ENCODE data around the gene CYP26B1.
A peak's percentile ranks its signal among the peaks of the same experiment; 100 is the strongest.

CYP26B1 gene

GRCh38 chr2:72182547-72182946 is 34.9 kb upstream of the CYP26B1 start:
- Mint-ChIP-seq H3K27me3 (ENCODE audit: low read depth) (no peaks in the 10 kb centered on the region), H3K27ac (peak overlapping the region; percentile 42 to 47 (median 46)), H3K9me3 (no peaks in the 10 kb centered on the region), H3K4me3 (no peak overlapping the region), H3K36me3 (ENCODE audit: low read depth) (peaks cover 33% of the 10 kb centered on the region), H3K4me1 (peaks cover 16% of the 10 kb centered on the region)
- no peak for TF ChIP-seq CTCF (IDR thresholded peaks at IDR 0.05; ENCODE audit: unreplicated experiment in 3 of 3)

- peaks cover 16% of the 10 kb centered on the region for H3K4me1 Mint-ChIP-seq
- peaks cover 35% of the 10 kb centered on the region for H3K36me3 Mint-ChIP-seq (ENCODE audit: low read depth)
- no peak for TF ChIP-seq CTCF (IDR thresholded peaks at IDR 0.05; ENCODE audit: unreplicated experiment in 3 of 3)
- H3K4me3 Mint-ChIP-seq, result no peak overlapping the region
- no peaks in the 10 kb centered on the region for H3K27me3 Mint-ChIP-seq (ENCODE audit: low read depth)
- no peaks in the 10 kb centered on the region for H3K9me3 Mint-ChIP-seq
- H3K27ac Mint-ChIP-seq, result no peak overlapping the region
These were observed 34.0 kb upstream of the CYP26B1 start for GRCh38 chr2:72181616-72182015.

GRCh38 chr2:72180351-72180750 is 32.7 kb upstream of the CYP26B1 start:
- Mint-ChIP-seq H3K27ac (no peak overlapping the region), H3K4me3 (no peak overlapping the region), H3K36me3 (ENCODE audit: low read depth) (peaks cover 40% of the 10 kb centered on the region), H3K9me3 (no peaks in the 10 kb centered on the region), H3K4me1 (peaks cover 16% of the 10 kb centered on the region), H3K27me3 (ENCODE audit: low read depth) (no peaks in the 10 kb centered on the region)
- TF ChIP-seq CTCF (IDR thresholded peaks at IDR 0.05; ENCODE audit: unreplicated experiment in 3 of 3), result no peak

GRCh38 chr2:72178551-72178950 is 30.9 kb upstream of the CYP26B1 start:
- Mint-ChIP-seq H3K9me3 (no peaks in the 10 kb centered on the region), H3K27me3 (ENCODE audit: low read depth) (no peaks in the 10 kb centered on the region), H3K27ac (no peak overlapping the region), H3K4me1 (peaks cover 10% of the 10 kb centered on the region), H3K36me3 (ENCODE audit: low read depth) (peaks cover 46% of the 10 kb centered on the region), H3K4me3 (no peak overlapping the region)
- no peak for TF ChIP-seq CTCF (IDR thresholded peaks at IDR 0.05; ENCODE audit: unreplicated experiment in 3 of 3)

- Mint-ChIP-seq H3K27me3 (ENCODE audit: low read depth) (no peaks in the 10 kb centered on the region), H3K36me3 (ENCODE audit: low read depth) (peaks cover 37% of the 10 kb centered on the region), H3K27ac (no peak overlapping the region), H3K4me3 (no peak overlapping the region), H3K9me3 (no peaks in the 10 kb centered on the region), H3K4me1 (no peaks in the 10 kb centered on the region)
- TF ChIP-seq CTCF (IDR thresholded peaks at IDR 0.05; ENCODE audit: unreplicated experiment in 3 of 3), result no peak
These were observed 28.6 kb upstream of the CYP26B1 start for GRCh38 chr2:72176281-72176680.

- no peak overlapping the region for H3K4me3 Mint-ChIP-seq
- no peaks in the 10 kb centered on the region for H3K27me3 Mint-ChIP-seq (ENCODE audit: low read depth)
- peaks cover 37% of the 10 kb centered on the region for H3K36me3 Mint-ChIP-seq (ENCODE audit: low read depth)
- H3K9me3 Mint-ChIP-seq, result peaks cover 3% of the 10 kb centered on the region
- TF ChIP-seq CTCF (IDR thresholded peaks at IDR 0.05; ENCODE audit: unreplicated experiment in 3 of 3), result no peak
- H3K27ac Mint-ChIP-seq, result no peak overlapping the region
- no peaks in the 10 kb centered on the region for H3K4me1 Mint-ChIP-seq
These were observed 28.0 kb upstream of the CYP26B1 start for GRCh38 chr2:72175636-72176035.
